Tibial nerve (tissue), 4 donors: ENCODE measurements around the gene SEMA4C. TPM values are rescaled to one million over a fixed set of nuclear protein-coding genes. Genes with fewer than 3 reads are reported as not detected.

Experiments
- DNase-seq, 2 donors: peaks; one replicate each; pipeline ENCODE4 v3.0.0-alpha.2; 2019; ENCODE audit warnings: low spot score in 2 of 2
- H3K27ac ChIP-seq, 4 donors: fragments of 200-600 bp; sonication (generic) in 3 of 4; one replicate each; pipeline ENCODE4 v1.5.1; 2017 to 2019; ENCODE audit warnings: mild to moderate bottlenecking in 1 of 4
- H3K27me3 ChIP-seq, 2 donors: fragments of 200-600 bp; sonication (generic) in 1 of 2; one replicate each; pipeline versions ENCODE4 v1.5.1 to v1.6.0; 2017 to 2019
- H3K36me3 ChIP-seq, 3 donors: fragments of 200-600 bp; sonication (generic); one replicate each; pipeline ENCODE4 v1.5.1; 2018 to 2019
- H3K4me1 ChIP-seq, 4 donors: fragments of 200-600 bp; sonication (generic) in 3 of 4; one replicate each; pipeline ENCODE4 v1.5.1; 2017 to 2019
- H3K4me3 ChIP-seq, 4 donors: fragments of 200-600 bp; sonication (generic) in 3 of 4; one replicate each; pipeline ENCODE4 v1.5.1; 2017 to 2019; ENCODE audit warnings: mild to moderate bottlenecking in 1 of 4, moderate library complexity in 1 of 4
- H3K9me3 ChIP-seq, 4 donors: fragments of 200-600 bp; sonication (generic) in 3 of 4; one replicate each; pipeline ENCODE4 v1.5.1; 2017 to 2019
- CTCF ChIP-seq, 5 experiments: fragments of 200-600 bp in 3 of 5; fragments of 450-650 bp in 2 of 5; sonication (generic) in 3 of 5; IDR thresholded peaks; one replicate each; pipeline ENCODE4 v1.5.1; 2016 to 2019; ENCODE audit warnings: antibody characterized with exemption in 5 of 5, mild to moderate bottlenecking in 3 of 5, moderate library complexity in 2 of 5
- EP300 ChIP-seq, 2 donors: sonication (generic); formaldehyde crosslinking; IDR thresholded peaks; one replicate each; pipeline ENCODE4 v1.6.1; 2017; ENCODE audit warnings: antibody characterized with exemption in 2 of 2, mild to moderate bottlenecking in 1 of 2
- POLR2A ChIP-seq, 2 donors: fragments of 450-650 bp; IDR thresholded peaks; one replicate each; pipeline ENCODE4 v1.6.1; 2017; ENCODE audit warnings: antibody characterized with exemption in 2 of 2, mild to moderate bottlenecking in 2 of 2, moderate library complexity in 2 of 2
- WGBS, 2 donors: methylation state at CpG; one replicate each; pipeline ENCODE4 v1.1.5; 2018; 5-methylcytosine and 5-hydroxymethylcytosine counted together
- total RNA-seq, 4 donors: library from RNA; depleted of rRNA; stranded (reverse); fragments of >200 nt; gene quantifications; one replicate each; pipeline ENCODE4 v1.1.0, GENCODE V29; 2016

Gene SEMA4C
- total RNA-seq, 4 donors from 2014 or later: 120 to 181 (median 147) TPM

GRCh38 chr2:96824079-96824870 lies 45.6 kb downstream of the SEMA4C start:
- H3K4me3 ChIP-seq: no peak overlapping the region
- no peak for DNase-seq
- no peak overlapping the region for H3K27ac ChIP-seq
- H3K36me3 ChIP-seq: peaks cover 5 to 76% (median 13%) of the 10 kb centered on the region in 3 donors
- no peaks in the 10 kb centered on the region for H3K27me3 ChIP-seq
- H3K4me1 ChIP-seq: peaks cover 0 to 44% (median 16%) of the 10 kb centered on the region in 4 donors
- 48 to 58% methylated on average over 6 of the region's 6 CpGs for WGBS, 2 donors
- TF ChIP-seq CTCF (IDR thresholded peaks at IDR 0.05) (no peak), POLR2A (IDR thresholded peaks at IDR 0.05) (no peak), EP300 (IDR thresholded peaks at IDR 0.05) (no peak)
- no peaks in the 10 kb centered on the region for H3K9me3 ChIP-seq

GRCh38 chr2:96823198-96823597 lies 46.7 kb downstream of the SEMA4C start:
- peaks cover 3 to 70% (median 9%) of the 10 kb centered on the region in 3 donors for H3K36me3 ChIP-seq
- H3K27ac ChIP-seq: no peak overlapping the region
- no peak for DNase-seq
- H3K4me3 ChIP-seq: no peak overlapping the region
- H3K9me3 ChIP-seq: no peaks in the 10 kb centered on the region
- TF ChIP-seq POLR2A (IDR thresholded peaks at IDR 0.05): no peak
- no peak for TF ChIP-seq CTCF (IDR thresholded peaks at IDR 0.05)
- TF ChIP-seq EP300 (IDR thresholded peaks at IDR 0.05): no peak
- no peaks in the 10 kb centered on the region for H3K27me3 ChIP-seq
- H3K4me1 ChIP-seq: peaks cover 0 to 55% (median 27%) of the 10 kb centered on the region in 4 donors
- 73 to 78% methylated on average over 11 of the region's 11 CpGs for WGBS, 2 donors

- peaks cover 0 to 59% (median 31%) of the 10 kb centered on the region in 4 donors for H3K4me1 ChIP-seq
- no peak overlapping the region for H3K27ac ChIP-seq
- no peak for DNase-seq
- H3K4me3 ChIP-seq: no peak overlapping the region
- peaks cover 0 to 66% (median 5%) of the 10 kb centered on the region in 3 donors for H3K36me3 ChIP-seq
- H3K9me3 ChIP-seq: no peaks in the 10 kb centered on the region
- TF ChIP-seq POLR2A (IDR thresholded peaks at IDR 0.05) (no peak), CTCF (IDR thresholded peaks at IDR 0.05) (no peak), EP300 (IDR thresholded peaks at IDR 0.05) (no peak)
- 58 to 64% methylated on average over 4 of the region's 4 CpGs for WGBS, 2 donors
- no peaks in the 10 kb centered on the region for H3K27me3 ChIP-seq
These were observed 47.1 kb downstream of the SEMA4C start for GRCh38 chr2:96822786-96823185.

GRCh38 chr2:96821113-96821675 lies 48.7 kb downstream of the SEMA4C start:
- Histone ChIP-seq H3K4me1 (peaks cover 0 to 68% (median 39%) of the 10 kb centered on the region in 4 donors), H3K9me3 (no peaks in the 10 kb centered on the region), H3K36me3 (peaks cover 0 to 50% (median 0%) of the 10 kb centered on the region in 3 donors), H3K27me3 (no peaks in the 10 kb centered on the region), H3K27ac (no peak overlapping the region), H3K4me3 (no peak overlapping the region)
- DNase-seq: no peak
- TF ChIP-seq CTCF (IDR thresholded peaks at IDR 0.05): no peak
- WGBS, 2 donors: 52 to 58% methylated on average over 11 of the region's 11 CpGs

GRCh38 chr2:96819876-96820511 lies 49.9 kb downstream of the SEMA4C start:
- Histone ChIP-seq H3K4me3 (no peak overlapping the region), H3K4me1 (peaks cover 0 to 73% (median 42%) of the 10 kb centered on the region in 4 donors), H3K27ac (no peak overlapping the region), H3K36me3 (peaks cover 0 to 38% (median 0%) of the 10 kb centered on the region in 3 donors), H3K9me3 (no peaks in the 10 kb centered on the region), H3K27me3 (no peaks in the 10 kb centered on the region)
- TF ChIP-seq CTCF (IDR thresholded peaks at IDR 0.05): no peak
- TF ChIP-seq POLR2A (IDR thresholded peaks at IDR 0.05): no peak
- TF ChIP-seq EP300 (IDR thresholded peaks at IDR 0.05): no peak
- 82 to 84% methylated on average over 12 of the region's 12 CpGs for WGBS, 2 donors
- no peak for DNase-seq
